Neural progenitor cell (in vitro differentiated cells): ENCODE measurements around the gene ZFP36. TPM values are rescaled to one million over a fixed set of nuclear protein-coding genes. Genes with fewer than 3 reads are reported as not detected.
A peak's percentile ranks its signal among the peaks of the same experiment; 100 is the strongest.

Experiments
- DNase-seq: peaks from one replicate; pipeline ENCODE4 v3.0.0-alpha.2; 2016; ENCODE audit warnings: low spot score
- H2AFZ ChIP-seq: fragments of 200-600 bp; sonication (generic); replicated peaks from 2 replicates; pipeline ENCODE4 v1.6.1; 2016; ENCODE audit warnings: antibody characterized with exemption
- H3F3A ChIP-seq: fragments of 200-600 bp; sonication (generic); 2 replicates; pipeline ENCODE4 v1.6.1; 2016; ENCODE audit warnings: antibody characterized with exemption, low read depth
- H3K27ac ChIP-seq: fragments of 200-600 bp; sonication (generic); 2 replicates; pipeline ENCODE4 v1.5.1; 2016; ENCODE audit warnings: mild to moderate bottlenecking
- H3K27me3 ChIP-seq: fragments of 200-600 bp; sonication (generic); 2 replicates; pipeline ENCODE4 v1.6.1; 2016; ENCODE audit warnings: mild to moderate bottlenecking, moderate library complexity
- H3K36me3 ChIP-seq: fragments of 200-600 bp; sonication (generic); 2 replicates; pipeline ENCODE4 v1.5.1; 2016
- H3K4me1 ChIP-seq: fragments of 200-600 bp; sonication (generic); 2 replicates; pipeline ENCODE4 v1.6.1; 2016; ENCODE audit warnings: mixed run types
- H3K4me2 ChIP-seq: fragments of 200-600 bp; sonication (generic); 2 replicates; pipeline ENCODE4 v1.6.1; 2016
- H3K4me3 ChIP-seq: fragments of 200-600 bp; sonication (generic); 2 replicates; pipeline ENCODE4 v1.5.1; 2016
- H3K79me2 ChIP-seq: fragments of 200-600 bp; sonication (generic); 2 replicates; pipeline ENCODE4 v1.6.1; 2016; ENCODE audit warnings: low read depth
- H3K9ac ChIP-seq: fragments of 200-600 bp; sonication (generic); 2 replicates; pipeline ENCODE4 v1.6.1; 2016
- H3K9me3 ChIP-seq: fragments of 200-600 bp; sonication (generic); 2 replicates; pipeline ENCODE4 v1.5.1; 2016; ENCODE audit warnings: low read depth
- H4K20me1 ChIP-seq: fragments of 200-600 bp; sonication (generic); 2 replicates; pipeline ENCODE4 v1.6.1; 2016; ENCODE audit warnings: low read depth
- H3K27ac Mint-ChIP-seq: 3 replicates; pipeline ENCODE4 v1.8.0; 2021; ENCODE audit warnings: mixed read lengths
- H3K27me3 Mint-ChIP-seq: 2 replicates; pipeline ENCODE4 v1.8.0; 2022; ENCODE audit warnings: low read depth, mild to moderate bottlenecking, inconsistent platforms, moderate library complexity, mixed read lengths; ENCODE audit not compliant: insufficient read depth
- H3K36me3 Mint-ChIP-seq: 3 replicates; pipeline ENCODE4 v1.8.0; 2021; ENCODE audit warnings: mixed read lengths
- H3K4me1 Mint-ChIP-seq: 3 replicates; pipeline ENCODE4 v1.8.0; 2021; ENCODE audit warnings: mixed read lengths
- H3K4me3 Mint-ChIP-seq: 3 replicates; pipeline ENCODE4 v1.8.0; 2021; ENCODE audit warnings: mild to moderate bottlenecking, moderate library complexity, mixed read lengths
- H3K9me3 Mint-ChIP-seq: 3 replicates; pipeline ENCODE4 v1.8.0; 2020; ENCODE audit warnings: mixed read lengths
- EZH2 ChIP-seq: fragments of 200-600 bp; sonication (generic); IDR thresholded peaks from 2 replicates; pipeline ENCODE4 v1.6.1; 2017; ENCODE audit warnings: antibody characterized with exemption, mild to moderate bottlenecking, moderate library complexity
- EZH2phosphoT487 ChIP-seq: fragments of 200-600 bp; sonication (generic); IDR thresholded peaks from 2 replicates; pipeline ENCODE4 v1.6.1; 2017; ENCODE audit warnings: antibody characterized with exemption
- total RNA-seq: library from RNA; depleted of rRNA; stranded (reverse); fragments of >200 nt; gene quantifications from 2 replicates; pipeline ENCODE4 v1.2.3, GENCODE V29; 2015; ENCODE audit warnings: low replicate concordance
- TF ChIP-seq, protein P1 (sequence below): fragments of 200-600 bp; sonication (generic); IDR thresholded peaks from 2 replicates; pipeline ENCODE4 v1.5.1; 2017; ENCODE audit warnings: antibody characterized with exemption, mild to moderate bottlenecking

Gene ZFP36
- total RNA-seq, 1 donor from 2014 or later: not detected

DNA sequence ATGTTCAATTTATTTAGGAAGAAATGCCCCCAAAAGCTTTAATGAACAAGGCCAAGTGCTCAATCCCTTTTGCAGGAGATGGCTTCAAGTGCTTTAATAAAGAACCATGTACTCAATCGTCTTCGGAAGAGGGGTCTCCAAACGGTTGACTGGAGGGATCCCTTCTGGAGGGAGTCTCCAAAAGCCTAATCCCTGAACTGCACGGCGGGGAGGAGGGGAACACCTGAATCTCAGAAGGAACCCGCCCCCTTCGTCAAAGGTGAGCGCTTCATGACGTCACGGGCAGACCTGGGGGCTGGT is 16.2 kb upstream of the ZFP36 start:
- Histone ChIP-seq H2AFZ (peak overlapping the region; percentile 70), H3K4me2 (peak overlapping the region; percentile 82), H3K27me3 (no peaks in the 10 kb centered on the region), H3K4me3 (peak overlapping the region; percentile 98), H3K4me1 (peaks cover 5% of the 10 kb centered on the region), H3K9me3 (no peaks in the 10 kb centered on the region), H4K20me1 (peaks cover 14% of the 10 kb centered on the region), H3K27ac (no peak overlapping the region), H3K79me2 (peaks cover 32% of the 10 kb centered on the region), H3F3A (peaks cover 32% of the 10 kb centered on the region), H3K36me3 (no peaks in the 10 kb centered on the region), H3K9ac (peak overlapping the region; percentile 72)
- TF ChIP-seq EZH2phosphoT487 (no peak), EZH2 (no peak)
- Mint-ChIP-seq H3K9me3 (no peaks in the 10 kb centered on the region), H3K4me1 (peaks cover 16% of the 10 kb centered on the region), H3K27ac (peak overlapping the region; percentile 99), H3K27me3 (peaks cover 8% of the 10 kb centered on the region), H3K36me3 (peaks cover 30% of the 10 kb centered on the region), H3K4me3 (peak overlapping the region; percentile 99)
- DNase-seq: no peak

DNA sequence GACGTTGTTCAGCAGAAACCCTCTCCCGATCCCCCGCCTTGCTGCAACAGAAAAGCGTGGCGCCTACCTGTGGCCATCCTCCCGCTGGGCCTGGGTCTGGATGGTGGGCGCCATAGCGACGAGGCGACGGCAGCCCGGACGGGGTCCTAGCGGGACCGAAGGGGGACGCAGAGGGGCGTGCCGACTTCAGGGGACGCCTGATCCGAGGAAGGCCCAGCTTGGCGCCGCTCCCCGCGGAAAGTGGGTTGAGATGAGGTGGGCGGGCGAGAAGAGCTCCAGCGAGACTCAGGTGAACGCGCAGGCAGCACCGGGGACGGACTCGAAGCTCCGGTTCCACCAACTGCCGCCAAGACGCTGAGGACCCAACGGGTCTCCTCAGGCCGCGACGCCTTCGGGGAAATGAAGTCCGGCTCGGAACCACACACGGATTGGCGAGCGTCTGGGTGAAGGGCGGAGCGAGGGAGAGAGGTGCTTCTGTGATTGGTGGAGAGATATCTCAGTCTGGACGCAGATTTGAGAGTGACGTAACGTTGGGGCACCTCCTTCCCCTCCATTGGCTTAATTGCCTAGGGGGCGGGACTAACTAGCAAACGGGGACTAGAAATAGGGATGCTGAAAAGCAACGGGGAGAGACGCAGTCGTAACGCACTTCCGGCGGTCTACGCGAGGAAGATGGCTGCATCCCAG is 15.8 kb upstream of the ZFP36 start, which contains the start of the genes MED29 and PAF1:
TSS of gene MED29 (plus strand) at position 628 of the 687 bp plus-strand sequence. CDS start at position 673, 45 bp downstream.
TSS of gene PAF1 (minus strand) at position 356 of the 687 bp plus-strand sequence. CDS start at position 114, 242 bp downstream.
- Histone ChIP-seq H3K4me2 (peak within 1 kb of the TSS; percentile 82), H3K4me3 (peak within 1 kb of the TSS; percentile 98), H3K9me3 (no peaks in the 10 kb centered on the region), H2AFZ (peak within 1 kb of the TSS; percentile 74), H3K27ac (peak within 1 kb of the TSS; percentile 97), H3K27me3 (no peaks in the 10 kb centered on the region), H3K9ac (peak within 1 kb of the TSS; percentile 88), H3K36me3 (no peaks in the 10 kb centered on the region), H3F3A (peaks cover 27% of the 10 kb centered on the region), H4K20me1 (peaks cover 14% of the 10 kb centered on the region), H3K4me1 (peaks cover 5% of the 10 kb centered on the region), H3K79me2 (peaks cover 32% of the 10 kb centered on the region)
- DNase-seq: peak; percentile 99
- TF ChIP-seq EZH2phosphoT487 (no peak), EZH2 (no peak)
- TF ChIP-seq, protein P1, sequence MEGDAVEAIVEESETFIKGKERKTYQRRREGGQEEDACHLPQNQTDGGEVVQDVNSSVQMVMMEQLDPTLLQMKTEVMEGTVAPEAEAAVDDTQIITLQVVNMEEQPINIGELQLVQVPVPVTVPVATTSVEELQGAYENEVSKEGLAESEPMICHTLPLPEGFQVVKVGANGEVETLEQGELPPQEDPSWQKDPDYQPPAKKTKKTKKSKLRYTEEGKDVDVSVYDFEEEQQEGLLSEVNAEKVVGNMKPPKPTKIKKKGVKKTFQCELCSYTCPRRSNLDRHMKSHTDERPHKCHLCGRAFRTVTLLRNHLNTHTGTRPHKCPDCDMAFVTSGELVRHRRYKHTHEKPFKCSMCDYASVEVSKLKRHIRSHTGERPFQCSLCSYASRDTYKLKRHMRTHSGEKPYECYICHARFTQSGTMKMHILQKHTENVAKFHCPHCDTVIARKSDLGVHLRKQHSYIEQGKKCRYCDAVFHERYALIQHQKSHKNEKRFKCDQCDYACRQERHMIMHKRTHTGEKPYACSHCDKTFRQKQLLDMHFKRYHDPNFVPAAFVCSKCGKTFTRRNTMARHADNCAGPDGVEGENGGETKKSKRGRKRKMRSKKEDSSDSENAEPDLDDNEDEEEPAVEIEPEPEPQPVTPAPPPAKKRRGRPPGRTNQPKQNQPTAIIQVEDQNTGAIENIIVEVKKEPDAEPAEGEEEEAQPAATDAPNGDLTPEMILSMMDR: peak; percentile 17
- peaks cover 5% of the 10 kb centered on the region for H3K27me3 Mint-ChIP-seq
- peak within 1 kb of the TSS; percentile 99 for H3K4me3 Mint-ChIP-seq
- H3K4me1 Mint-ChIP-seq: peaks cover 16% of the 10 kb centered on the region
- no peaks in the 10 kb centered on the region for H3K9me3 Mint-ChIP-seq
- peaks cover 27% of the 10 kb centered on the region for H3K36me3 Mint-ChIP-seq
- peak within 1 kb of the TSS; percentile 99 for H3K27ac Mint-ChIP-seq

DNA sequence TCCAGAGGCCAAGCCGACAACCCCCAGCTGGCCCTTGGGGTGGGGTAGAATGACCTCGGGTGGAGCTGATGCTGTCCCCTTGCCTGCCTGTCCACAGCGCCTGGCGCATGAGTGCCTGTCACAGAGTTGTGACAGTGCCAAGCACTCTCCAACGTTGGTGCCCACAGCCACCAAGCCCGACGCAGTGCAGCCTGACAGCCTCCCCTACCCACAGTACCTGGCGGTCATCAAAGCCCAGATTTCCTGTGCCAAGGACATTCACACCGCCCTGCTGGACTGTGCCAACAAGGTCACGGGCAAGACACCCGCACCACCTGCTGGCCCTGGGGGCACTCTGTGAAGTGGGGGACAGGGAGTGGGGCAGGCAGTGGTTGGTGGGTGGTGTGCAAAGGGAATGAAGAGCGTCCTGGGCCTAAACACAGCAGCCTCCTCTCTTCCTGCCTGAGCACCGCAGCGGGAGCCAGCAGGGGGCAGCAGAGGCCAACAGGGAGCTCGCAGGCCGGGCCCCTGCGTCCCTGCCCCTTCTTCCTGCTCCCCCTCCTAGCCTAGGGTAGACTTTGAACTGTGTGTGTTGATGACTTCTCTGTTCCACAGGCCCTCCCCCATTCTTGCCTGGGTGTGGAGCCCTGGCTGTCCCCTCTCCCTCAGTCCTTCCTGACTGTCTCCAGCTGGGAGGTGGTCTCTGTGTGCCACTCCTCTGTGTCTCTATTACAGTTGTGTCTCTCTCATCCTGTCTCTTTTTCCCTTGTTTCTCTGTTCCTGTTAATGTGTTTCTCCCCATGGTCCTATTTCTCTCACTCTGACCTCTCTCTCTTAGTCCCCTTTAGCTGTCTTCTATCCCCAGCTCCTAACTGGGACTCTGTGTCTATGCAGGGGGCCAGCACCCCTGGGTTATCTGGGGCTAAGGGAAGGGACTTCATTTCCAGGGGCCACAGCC is 9.0 kb upstream of the ZFP36 start:
- H3K4me3 ChIP-seq: no peak overlapping the region
- H3K27ac ChIP-seq: no peak overlapping the region
- DNase-seq: peak; percentile 89
- peaks cover 38% of the 10 kb centered on the region for H3F3A ChIP-seq
- Mint-ChIP-seq H3K27me3 (peaks cover 6% of the 10 kb centered on the region), H3K27ac (peak overlapping the region; percentile 53), H3K36me3 (peaks cover 15% of the 10 kb centered on the region), H3K9me3 (no peaks in the 10 kb centered on the region), H3K4me3 (no peak overlapping the region), H3K4me1 (peaks cover 21% of the 10 kb centered on the region)
- H3K9ac ChIP-seq: no peak overlapping the region
- no peak overlapping the region for H3K4me2 ChIP-seq
- peaks cover 8% of the 10 kb centered on the region for H3K79me2 ChIP-seq
- peaks cover 10% of the 10 kb centered on the region for H4K20me1 ChIP-seq
- no peaks in the 10 kb centered on the region for H3K27me3 ChIP-seq
- H2AFZ ChIP-seq: no peak overlapping the region
- no peaks in the 10 kb centered on the region for H3K36me3 ChIP-seq
- H3K4me1 ChIP-seq: peaks cover 4% of the 10 kb centered on the region
- H3K9me3 ChIP-seq: no peaks in the 10 kb centered on the region
- TF ChIP-seq, protein P1: peak; percentile 87
- TF ChIP-seq EZH2phosphoT487: no peak
